Measurements from ENCODE around the gene FCRL2. TPM values are rescaled to one million over a fixed set of nuclear protein-coding genes. Genes with fewer than 3 reads are reported as not detected.

FCRL2 gene
- total RNA-seq, 1 experiment from 2014 or later: not detected

DNA sequence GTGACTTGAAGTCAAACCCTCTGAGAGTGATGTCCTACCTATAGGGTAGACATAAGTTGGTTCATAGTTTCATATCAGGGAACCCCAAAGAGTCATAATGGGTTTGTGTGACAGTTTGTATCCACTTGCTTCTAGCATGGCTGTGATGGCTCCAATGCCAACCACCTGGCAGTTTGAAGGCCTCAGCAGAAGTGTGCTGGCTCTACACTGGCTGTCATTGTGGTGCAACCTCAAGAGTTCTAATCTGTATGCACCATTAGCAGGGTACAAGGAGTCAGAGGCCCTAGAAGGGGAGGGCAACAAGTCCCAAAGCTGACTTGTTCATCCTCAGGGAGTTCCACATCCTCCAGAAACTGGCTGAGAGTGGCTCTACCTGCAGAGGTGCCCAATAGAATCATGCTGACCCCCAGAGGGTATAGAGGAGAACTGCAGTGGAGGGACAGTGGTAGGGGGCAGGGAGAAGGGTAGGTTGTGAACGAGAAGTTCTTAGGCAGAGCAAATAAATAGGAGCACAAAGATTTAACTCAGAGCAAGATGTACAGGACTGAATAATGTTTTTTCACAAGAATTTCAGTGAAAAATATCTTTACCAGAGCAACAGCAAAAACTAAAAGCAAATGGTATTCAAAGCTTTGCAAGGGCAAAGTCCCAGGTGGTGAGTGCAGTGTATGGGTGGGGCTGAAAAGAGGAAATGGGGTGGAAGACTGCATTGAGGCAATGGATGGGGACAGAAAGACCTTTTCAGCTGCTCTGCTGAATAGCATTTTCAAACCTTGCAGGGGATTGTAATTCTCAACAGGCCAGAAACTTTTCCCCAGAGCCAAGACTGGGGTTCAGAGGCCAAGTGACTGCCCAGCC is 3.2 kb downstream of the FCRL2 start:
- TF ChIP-seq ZBTB21 (CRISPR knock-in tag; IDR thresholded peaks at IDR 0.05; ENCODE audit: borderline replicate concordance) (no peak), RORB (CRISPR knock-in tag; IDR thresholded peaks at IDR 0.05) (no peak), FOXJ3 (CRISPR knock-in tag; IDR thresholded peaks at IDR 0.05; ENCODE audit: borderline replicate concordance) (no peak)
- TF ChIP-seq, protein P1, sequence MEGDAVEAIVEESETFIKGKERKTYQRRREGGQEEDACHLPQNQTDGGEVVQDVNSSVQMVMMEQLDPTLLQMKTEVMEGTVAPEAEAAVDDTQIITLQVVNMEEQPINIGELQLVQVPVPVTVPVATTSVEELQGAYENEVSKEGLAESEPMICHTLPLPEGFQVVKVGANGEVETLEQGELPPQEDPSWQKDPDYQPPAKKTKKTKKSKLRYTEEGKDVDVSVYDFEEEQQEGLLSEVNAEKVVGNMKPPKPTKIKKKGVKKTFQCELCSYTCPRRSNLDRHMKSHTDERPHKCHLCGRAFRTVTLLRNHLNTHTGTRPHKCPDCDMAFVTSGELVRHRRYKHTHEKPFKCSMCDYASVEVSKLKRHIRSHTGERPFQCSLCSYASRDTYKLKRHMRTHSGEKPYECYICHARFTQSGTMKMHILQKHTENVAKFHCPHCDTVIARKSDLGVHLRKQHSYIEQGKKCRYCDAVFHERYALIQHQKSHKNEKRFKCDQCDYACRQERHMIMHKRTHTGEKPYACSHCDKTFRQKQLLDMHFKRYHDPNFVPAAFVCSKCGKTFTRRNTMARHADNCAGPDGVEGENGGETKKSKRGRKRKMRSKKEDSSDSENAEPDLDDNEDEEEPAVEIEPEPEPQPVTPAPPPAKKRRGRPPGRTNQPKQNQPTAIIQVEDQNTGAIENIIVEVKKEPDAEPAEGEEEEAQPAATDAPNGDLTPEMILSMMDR (IDR thresholded peaks at IDR 0.05): peak; percentile 31
- TF ChIP-seq, protein P2, sequence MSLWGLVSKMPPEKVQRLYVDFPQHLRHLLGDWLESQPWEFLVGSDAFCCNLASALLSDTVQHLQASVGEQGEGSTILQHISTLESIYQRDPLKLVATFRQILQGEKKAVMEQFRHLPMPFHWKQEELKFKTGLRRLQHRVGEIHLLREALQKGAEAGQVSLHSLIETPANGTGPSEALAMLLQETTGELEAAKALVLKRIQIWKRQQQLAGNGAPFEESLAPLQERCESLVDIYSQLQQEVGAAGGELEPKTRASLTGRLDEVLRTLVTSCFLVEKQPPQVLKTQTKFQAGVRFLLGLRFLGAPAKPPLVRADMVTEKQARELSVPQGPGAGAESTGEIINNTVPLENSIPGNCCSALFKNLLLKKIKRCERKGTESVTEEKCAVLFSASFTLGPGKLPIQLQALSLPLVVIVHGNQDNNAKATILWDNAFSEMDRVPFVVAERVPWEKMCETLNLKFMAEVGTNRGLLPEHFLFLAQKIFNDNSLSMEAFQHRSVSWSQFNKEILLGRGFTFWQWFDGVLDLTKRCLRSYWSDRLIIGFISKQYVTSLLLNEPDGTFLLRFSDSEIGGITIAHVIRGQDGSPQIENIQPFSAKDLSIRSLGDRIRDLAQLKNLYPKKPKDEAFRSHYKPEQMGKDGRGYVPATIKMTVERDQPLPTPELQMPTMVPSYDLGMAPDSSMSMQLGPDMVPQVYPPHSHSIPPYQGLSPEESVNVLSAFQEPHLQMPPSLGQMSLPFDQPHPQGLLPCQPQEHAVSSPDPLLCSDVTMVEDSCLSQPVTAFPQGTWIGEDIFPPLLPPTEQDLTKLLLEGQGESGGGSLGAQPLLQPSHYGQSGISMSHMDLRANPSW (CRISPR knock-in tag; conservative IDR thresholded peaks at IDR 0.05; ENCODE audit: low read depth): no peak
- Mint-ChIP-seq H3K36me3 (no peaks in the 10 kb centered on the region), H3K27ac (no peak overlapping the region), H3K4me1 (peaks cover 5% of the 10 kb centered on the region), H3K9me3 (no peaks in the 10 kb centered on the region), H3K4me3 (no peak overlapping the region), H3K27me3 (ENCODE audit: low read depth) (no peaks in the 10 kb centered on the region)
- POLR2A ChIA-PET: no interaction called here
- DNase-seq (ENCODE audit: low spot score) (peak; percentile 53), ATAC-seq (peak; percentile 99)
- CTCF ChIA-PET: interaction anchor here (0.6 to 1.3 kb wide), 6 partner anchors 13 to 278 kb away, joined by 3 to 7 read pairs (median 6); no protein-coding TSS in a partner anchor

DNA sequence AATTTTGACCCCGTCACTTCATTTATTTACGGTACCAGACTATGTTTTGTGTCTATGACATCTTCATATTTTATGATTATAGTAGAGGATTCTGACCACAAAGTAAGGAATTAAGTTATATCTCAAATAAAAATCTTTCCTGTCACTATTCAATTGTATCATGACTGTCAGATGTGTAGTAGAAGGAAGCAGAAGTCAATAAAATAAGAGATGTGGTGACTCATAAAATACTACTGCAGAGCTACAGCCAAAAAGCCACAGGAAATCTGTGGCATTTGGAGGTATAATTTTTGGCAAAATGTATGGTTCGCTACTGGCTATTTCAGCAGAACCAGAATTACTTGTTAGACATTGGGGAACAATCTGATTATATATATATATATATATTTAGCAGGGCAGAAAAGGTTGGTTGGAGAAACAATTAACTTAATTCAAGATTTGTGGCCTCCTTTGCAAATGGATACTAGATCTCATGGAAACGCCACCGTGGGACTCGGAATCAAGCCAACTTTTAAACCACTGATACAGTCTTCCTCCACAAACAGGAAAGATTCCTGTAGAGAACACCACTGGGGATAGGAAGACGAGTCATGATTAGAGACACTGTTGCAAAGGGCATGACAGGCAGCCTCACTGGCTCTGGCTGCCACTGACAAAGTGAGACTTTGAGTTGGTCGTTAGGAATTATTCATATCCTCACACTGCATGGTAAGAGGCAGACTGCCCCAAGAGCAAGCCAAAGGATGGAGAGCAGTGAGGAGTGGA is 5.1 kb downstream of the FCRL2 start:
- ATAC-seq: no peak
- no peaks in the 10 kb centered on the region for H3K27me3 Mint-ChIP-seq (ENCODE audit: low read depth)
- peaks cover 5% of the 10 kb centered on the region for H3K4me1 Mint-ChIP-seq
- no peak overlapping the region for H3K27ac Mint-ChIP-seq
- no peaks in the 10 kb centered on the region for H3K36me3 Mint-ChIP-seq
- DNase-seq (ENCODE audit: low spot score): no peak
- POLR2A ChIA-PET: no interaction called here
- no peaks in the 10 kb centered on the region for H3K9me3 Mint-ChIP-seq
- no peak overlapping the region for H3K4me3 Mint-ChIP-seq
- CTCF ChIA-PET: interaction anchor here (1.1 kb wide), 1 partner anchor 18 kb away, joined by 4 read pairs; no protein-coding TSS in a partner anchor
- TF ChIP-seq, protein P3, sequence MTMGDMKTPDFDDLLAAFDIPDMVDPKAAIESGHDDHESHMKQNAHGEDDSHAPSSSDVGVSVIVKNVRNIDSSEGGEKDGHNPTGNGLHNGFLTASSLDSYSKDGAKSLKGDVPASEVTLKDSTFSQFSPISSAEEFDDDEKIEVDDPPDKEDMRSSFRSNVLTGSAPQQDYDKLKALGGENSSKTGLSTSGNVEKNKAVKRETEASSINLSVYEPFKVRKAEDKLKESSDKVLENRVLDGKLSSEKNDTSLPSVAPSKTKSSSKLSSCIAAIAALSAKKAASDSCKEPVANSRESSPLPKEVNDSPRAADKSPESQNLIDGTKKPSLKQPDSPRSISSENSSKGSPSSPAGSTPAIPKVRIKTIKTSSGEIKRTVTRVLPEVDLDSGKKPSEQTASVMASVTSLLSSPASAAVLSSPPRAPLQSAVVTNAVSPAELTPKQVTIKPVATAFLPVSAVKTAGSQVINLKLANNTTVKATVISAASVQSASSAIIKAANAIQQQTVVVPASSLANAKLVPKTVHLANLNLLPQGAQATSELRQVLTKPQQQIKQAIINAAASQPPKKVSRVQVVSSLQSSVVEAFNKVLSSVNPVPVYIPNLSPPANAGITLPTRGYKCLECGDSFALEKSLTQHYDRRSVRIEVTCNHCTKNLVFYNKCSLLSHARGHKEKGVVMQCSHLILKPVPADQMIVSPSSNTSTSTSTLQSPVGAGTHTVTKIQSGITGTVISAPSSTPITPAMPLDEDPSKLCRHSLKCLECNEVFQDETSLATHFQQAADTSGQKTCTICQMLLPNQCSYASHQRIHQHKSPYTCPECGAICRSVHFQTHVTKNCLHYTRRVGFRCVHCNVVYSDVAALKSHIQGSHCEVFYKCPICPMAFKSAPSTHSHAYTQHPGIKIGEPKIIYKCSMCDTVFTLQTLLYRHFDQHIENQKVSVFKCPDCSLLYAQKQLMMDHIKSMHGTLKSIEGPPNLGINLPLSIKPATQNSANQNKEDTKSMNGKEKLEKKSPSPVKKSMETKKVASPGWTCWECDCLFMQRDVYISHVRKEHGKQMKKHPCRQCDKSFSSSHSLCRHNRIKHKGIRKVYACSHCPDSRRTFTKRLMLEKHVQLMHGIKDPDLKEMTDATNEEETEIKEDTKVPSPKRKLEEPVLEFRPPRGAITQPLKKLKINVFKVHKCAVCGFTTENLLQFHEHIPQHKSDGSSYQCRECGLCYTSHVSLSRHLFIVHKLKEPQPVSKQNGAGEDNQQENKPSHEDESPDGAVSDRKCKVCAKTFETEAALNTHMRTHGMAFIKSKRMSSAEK (CRISPR knock-in tag; IDR thresholded peaks at IDR 0.05; ENCODE audit: borderline replicate concordance): no peak
- TF ChIP-seq, protein P4, sequence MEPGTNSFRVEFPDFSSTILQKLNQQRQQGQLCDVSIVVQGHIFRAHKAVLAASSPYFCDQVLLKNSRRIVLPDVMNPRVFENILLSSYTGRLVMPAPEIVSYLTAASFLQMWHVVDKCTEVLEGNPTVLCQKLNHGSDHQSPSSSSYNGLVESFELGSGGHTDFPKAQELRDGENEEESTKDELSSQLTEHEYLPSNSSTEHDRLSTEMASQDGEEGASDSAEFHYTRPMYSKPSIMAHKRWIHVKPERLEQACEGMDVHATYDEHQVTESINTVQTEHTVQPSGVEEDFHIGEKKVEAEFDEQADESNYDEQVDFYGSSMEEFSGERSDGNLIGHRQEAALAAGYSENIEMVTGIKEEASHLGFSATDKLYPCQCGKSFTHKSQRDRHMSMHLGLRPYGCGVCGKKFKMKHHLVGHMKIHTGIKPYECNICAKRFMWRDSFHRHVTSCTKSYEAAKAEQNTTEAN (CRISPR knock-in tag; IDR thresholded peaks at IDR 0.05): no peak
- TF ChIP-seq, protein P5, sequence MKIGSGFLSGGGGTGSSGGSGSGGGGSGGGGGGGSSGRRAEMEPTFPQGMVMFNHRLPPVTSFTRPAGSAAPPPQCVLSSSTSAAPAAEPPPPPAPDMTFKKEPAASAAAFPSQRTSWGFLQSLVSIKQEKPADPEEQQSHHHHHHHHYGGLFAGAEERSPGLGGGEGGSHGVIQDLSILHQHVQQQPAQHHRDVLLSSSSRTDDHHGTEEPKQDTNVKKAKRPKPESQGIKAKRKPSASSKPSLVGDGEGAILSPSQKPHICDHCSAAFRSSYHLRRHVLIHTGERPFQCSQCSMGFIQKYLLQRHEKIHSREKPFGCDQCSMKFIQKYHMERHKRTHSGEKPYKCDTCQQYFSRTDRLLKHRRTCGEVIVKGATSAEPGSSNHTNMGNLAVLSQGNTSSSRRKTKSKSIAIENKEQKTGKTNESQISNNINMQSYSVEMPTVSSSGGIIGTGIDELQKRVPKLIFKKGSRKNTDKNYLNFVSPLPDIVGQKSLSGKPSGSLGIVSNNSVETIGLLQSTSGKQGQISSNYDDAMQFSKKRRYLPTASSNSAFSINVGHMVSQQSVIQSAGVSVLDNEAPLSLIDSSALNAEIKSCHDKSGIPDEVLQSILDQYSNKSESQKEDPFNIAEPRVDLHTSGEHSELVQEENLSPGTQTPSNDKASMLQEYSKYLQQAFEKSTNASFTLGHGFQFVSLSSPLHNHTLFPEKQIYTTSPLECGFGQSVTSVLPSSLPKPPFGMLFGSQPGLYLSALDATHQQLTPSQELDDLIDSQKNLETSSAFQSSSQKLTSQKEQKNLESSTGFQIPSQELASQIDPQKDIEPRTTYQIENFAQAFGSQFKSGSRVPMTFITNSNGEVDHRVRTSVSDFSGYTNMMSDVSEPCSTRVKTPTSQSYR (CRISPR knock-in tag; IDR thresholded peaks at IDR 0.05): no peak
- TF ChIP-seq, protein P6, sequence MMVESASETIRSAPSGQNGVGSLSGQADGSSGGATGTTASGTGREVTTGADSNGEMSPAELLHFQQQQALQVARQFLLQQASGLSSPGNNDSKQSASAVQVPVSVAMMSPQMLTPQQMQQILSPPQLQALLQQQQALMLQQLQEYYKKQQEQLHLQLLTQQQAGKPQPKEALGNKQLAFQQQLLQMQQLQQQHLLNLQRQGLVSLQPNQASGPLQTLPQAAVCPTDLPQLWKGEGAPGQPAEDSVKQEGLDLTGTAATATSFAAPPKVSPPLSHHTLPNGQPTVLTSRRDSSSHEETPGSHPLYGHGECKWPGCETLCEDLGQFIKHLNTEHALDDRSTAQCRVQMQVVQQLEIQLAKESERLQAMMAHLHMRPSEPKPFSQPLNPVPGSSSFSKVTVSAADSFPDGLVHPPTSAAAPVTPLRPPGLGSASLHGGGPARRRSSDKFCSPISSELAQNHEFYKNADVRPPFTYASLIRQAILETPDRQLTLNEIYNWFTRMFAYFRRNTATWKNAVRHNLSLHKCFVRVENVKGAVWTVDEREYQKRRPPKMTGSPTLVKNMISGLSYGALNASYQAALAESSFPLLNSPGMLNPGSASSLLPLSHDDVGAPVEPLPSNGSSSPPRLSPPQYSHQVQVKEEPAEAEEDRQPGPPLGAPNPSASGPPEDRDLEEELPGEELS (CRISPR knock-in tag; IDR thresholded peaks at IDR 0.05): no peak
- TF ChIP-seq, protein P7, sequence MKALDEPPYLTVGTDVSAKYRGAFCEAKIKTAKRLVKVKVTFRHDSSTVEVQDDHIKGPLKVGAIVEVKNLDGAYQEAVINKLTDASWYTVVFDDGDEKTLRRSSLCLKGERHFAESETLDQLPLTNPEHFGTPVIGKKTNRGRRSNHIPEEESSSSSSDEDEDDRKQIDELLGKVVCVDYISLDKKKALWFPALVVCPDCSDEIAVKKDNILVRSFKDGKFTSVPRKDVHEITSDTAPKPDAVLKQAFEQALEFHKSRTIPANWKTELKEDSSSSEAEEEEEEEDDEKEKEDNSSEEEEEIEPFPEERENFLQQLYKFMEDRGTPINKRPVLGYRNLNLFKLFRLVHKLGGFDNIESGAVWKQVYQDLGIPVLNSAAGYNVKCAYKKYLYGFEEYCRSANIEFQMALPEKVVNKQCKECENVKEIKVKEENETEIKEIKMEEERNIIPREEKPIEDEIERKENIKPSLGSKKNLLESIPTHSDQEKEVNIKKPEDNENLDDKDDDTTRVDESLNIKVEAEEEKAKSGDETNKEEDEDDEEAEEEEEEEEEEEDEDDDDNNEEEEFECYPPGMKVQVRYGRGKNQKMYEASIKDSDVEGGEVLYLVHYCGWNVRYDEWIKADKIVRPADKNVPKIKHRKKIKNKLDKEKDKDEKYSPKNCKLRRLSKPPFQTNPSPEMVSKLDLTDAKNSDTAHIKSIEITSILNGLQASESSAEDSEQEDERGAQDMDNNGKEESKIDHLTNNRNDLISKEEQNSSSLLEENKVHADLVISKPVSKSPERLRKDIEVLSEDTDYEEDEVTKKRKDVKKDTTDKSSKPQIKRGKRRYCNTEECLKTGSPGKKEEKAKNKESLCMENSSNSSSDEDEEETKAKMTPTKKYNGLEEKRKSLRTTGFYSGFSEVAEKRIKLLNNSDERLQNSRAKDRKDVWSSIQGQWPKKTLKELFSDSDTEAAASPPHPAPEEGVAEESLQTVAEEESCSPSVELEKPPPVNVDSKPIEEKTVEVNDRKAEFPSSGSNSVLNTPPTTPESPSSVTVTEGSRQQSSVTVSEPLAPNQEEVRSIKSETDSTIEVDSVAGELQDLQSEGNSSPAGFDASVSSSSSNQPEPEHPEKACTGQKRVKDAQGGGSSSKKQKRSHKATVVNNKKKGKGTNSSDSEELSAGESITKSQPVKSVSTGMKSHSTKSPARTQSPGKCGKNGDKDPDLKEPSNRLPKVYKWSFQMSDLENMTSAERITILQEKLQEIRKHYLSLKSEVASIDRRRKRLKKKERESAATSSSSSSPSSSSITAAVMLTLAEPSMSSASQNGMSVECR (CRISPR knock-in tag; IDR thresholded peaks at IDR 0.05; ENCODE audit: borderline replicate concordance): no peak
- TF ChIP-seq ZBTB21 (CRISPR knock-in tag; IDR thresholded peaks at IDR 0.05; ENCODE audit: borderline replicate concordance): no peak
